ENCODE results near the gene EIF2AK3. TPM values are rescaled to one million over a fixed set of nuclear protein-coding genes. Genes with fewer than 3 reads are reported as not detected.

EIF2AK3 gene
- total and polyA plus RNA-seq, 2 of the 4 experiments (the other 2 are of a cell fraction): 7.9 to 22.8 TPM

DNA sequence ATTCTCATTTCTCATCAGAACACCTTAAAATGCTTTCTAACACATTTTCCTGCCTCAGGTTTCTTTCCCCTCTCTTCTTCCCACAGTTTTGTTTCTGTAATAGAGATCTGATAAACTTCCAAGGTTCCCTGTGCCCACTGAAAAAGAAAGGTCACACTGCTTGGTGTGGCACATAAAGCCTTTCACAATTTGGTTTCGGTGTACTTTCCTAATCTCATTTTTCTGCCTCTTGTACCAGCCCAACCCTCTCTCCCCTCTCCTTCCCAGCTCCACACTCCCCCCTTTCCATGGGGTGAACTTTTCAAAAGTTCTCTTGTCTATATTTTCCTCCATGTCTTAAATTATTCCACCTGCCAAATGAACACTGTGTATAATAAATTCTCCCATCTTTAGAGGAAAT is 7.2 kb downstream of the EIF2AK3 start:
- POLR2A ChIA-PET (ENCODE audit: unreplicated experiment): no interaction called here

More for the DNA sequence above, 7.2 kb downstream of the EIF2AK3 start:
- Histone ChIP-seq H3K27me3 (ENCODE audit: control insufficient read depth, insufficient read depth, low read length) (no peaks in the 10 kb centered on the region), H3K18ac (ENCODE audit: low read depth, low read length) (no peak overlapping the region), H2BK120ac (ENCODE audit: low read depth, low read length) (no peak overlapping the region), H2BK15ac (ENCODE audit: low read depth, low read length) (no peak overlapping the region), H3K56ac (ENCODE audit: extremely low read depth, insufficient read depth, low read length) (no peak overlapping the region), H3K9me3 (ENCODE audit: control insufficient read depth, insufficient read depth, low read length) (no peaks in the 10 kb centered on the region), H4K5ac (ENCODE audit: low read depth, low read length) (no peak overlapping the region), H2AK9ac (replicated peaks; ENCODE audit: low read depth, low read length, poor library complexity) (no peak overlapping the region), H3K4me2 (ENCODE audit: low read depth, low read length) (no peak overlapping the region), H3K4me3 (ENCODE audit: insufficient read depth, low read depth, low read length) (no peak overlapping the region), H3K79me1 (ENCODE audit: low read depth in 1 of 2, low read length in 2 of 2) (peaks cover 30 to 69% of the 10 kb centered on the region in 2 experiments), H2AFZ (replicated peaks; ENCODE audit: low read length, poor library complexity) (no peak overlapping the region), H3K4me1 (ENCODE audit: control insufficient read depth, insufficient read depth, low read length) (peaks cover 3% of the 10 kb centered on the region; the same call in 1 of the 2 replicates), H3K9me1 (ENCODE audit: insufficient read depth, low read length) (peaks cover 6% of the 10 kb centered on the region), H3K36me3 (ENCODE audit: control insufficient read depth, insufficient read depth, low read length) (no peaks in the 10 kb centered on the region), H2BK5ac (ENCODE audit: low read depth, low read length, poor library complexity, severe bottlenecking) (no peak overlapping the region), H3K9ac (ENCODE audit: low read depth, low read length) (no peak overlapping the region), H4K20me1 (ENCODE audit: insufficient read depth, low read length) (peaks cover 49% of the 10 kb centered on the region), H2BK20ac (ENCODE audit: low read depth, low read length) (no peak overlapping the region), H2AK5ac (ENCODE audit: low read depth, low read length) (no peak overlapping the region), H3K14ac (replicated peaks; ENCODE audit: low read depth, low read length) (no peak overlapping the region), H3K4ac (ENCODE audit: low read depth, low read length) (no peak overlapping the region), H3K23ac (ENCODE audit: low read depth, low read length) (no peak overlapping the region), H4K91ac (ENCODE audit: insufficient read depth, low read depth, low read length) (no peak overlapping the region), H3K27ac (ENCODE audit: insufficient read depth, low read length) (no peak overlapping the region), H4K8ac (ENCODE audit: low read depth in 2 of 2, low read length in 2 of 2) (no peak overlapping the region)
- DNase-seq: no peak
- WGBS, 2 experiments (ENCODE audit: extremely low coverage in 2 of 2, insufficient read length in 1 of 2): 83% methylated on average over 1 of the region's 1 CpG; no CpG with 5 or more reads in 1 of the 2 experiments
- in situ Hi-C loops (cut with MboI; ENCODE audit: low sequenced_read_pairs) (no loop called here), intact Hi-C loops (cut with micrococcal nuclease) (loop anchor here (10.0 kb wide), 1 partner anchor 55 kb away; no protein-coding TSS in a partner anchor), dilution Hi-C loops (cut with HindIII; ENCODE audit: low sequenced_read_pairs, unreplicated experiment) (no loop called here)
- CTCF ChIA-PET: interaction anchor here (0.7 kb wide), 1 partner anchor 51 kb away, joined by 3 read pairs; no protein-coding TSS in a partner anchor
- no peak for TF ChIP-seq BHLHE40 (IDR thresholded peaks at IDR 0.05; ENCODE audit: low read depth, low read length)
- no peak for TF ChIP-seq NFE2L2 (IDR thresholded peaks at IDR 0.05; ENCODE audit: low read depth, low read length)
- TF ChIP-seq, protein P1, sequence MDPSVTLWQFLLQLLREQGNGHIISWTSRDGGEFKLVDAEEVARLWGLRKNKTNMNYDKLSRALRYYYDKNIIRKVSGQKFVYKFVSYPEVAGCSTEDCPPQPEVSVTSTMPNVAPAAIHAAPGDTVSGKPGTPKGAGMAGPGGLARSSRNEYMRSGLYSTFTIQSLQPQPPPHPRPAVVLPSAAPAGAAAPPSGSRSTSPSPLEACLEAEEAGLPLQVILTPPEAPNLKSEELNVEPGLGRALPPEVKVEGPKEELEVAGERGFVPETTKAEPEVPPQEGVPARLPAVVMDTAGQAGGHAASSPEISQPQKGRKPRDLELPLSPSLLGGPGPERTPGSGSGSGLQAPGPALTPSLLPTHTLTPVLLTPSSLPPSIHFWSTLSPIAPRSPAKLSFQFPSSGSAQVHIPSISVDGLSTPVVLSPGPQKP (IDR thresholded peaks at IDR 0.05; ENCODE audit: borderline replicate concordance, low read depth, low read length): no peak
- no peak for TF ChIP-seq MAFK (IDR thresholded peaks at IDR 0.05; ENCODE audit: low read depth, low read length)
- TF ChIP-seq SMC3 (IDR thresholded peaks at IDR 0.05; ENCODE audit: low read depth, low read length): no peak
- no peak for TF ChIP-seq RAD21 (IDR thresholded peaks at IDR 0.05; ENCODE audit: low read length)
- no peak for TF ChIP-seq RCOR1 (IDR thresholded peaks at IDR 0.05; ENCODE audit: insufficient replicate concordance, low read length)
- no peak for TF ChIP-seq CHD1 (IDR thresholded peaks at IDR 0.05; ENCODE audit: low read depth, low read length)
- TF ChIP-seq, protein P2, sequence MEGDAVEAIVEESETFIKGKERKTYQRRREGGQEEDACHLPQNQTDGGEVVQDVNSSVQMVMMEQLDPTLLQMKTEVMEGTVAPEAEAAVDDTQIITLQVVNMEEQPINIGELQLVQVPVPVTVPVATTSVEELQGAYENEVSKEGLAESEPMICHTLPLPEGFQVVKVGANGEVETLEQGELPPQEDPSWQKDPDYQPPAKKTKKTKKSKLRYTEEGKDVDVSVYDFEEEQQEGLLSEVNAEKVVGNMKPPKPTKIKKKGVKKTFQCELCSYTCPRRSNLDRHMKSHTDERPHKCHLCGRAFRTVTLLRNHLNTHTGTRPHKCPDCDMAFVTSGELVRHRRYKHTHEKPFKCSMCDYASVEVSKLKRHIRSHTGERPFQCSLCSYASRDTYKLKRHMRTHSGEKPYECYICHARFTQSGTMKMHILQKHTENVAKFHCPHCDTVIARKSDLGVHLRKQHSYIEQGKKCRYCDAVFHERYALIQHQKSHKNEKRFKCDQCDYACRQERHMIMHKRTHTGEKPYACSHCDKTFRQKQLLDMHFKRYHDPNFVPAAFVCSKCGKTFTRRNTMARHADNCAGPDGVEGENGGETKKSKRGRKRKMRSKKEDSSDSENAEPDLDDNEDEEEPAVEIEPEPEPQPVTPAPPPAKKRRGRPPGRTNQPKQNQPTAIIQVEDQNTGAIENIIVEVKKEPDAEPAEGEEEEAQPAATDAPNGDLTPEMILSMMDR (conservative IDR thresholded peaks at IDR 0.05; ENCODE audit: low read depth, low read length): no peak
- TF ChIP-seq FOS (IDR thresholded peaks at IDR 0.05; ENCODE audit: low read depth, low read length): no peak
- TF ChIP-seq CEBPB (IDR thresholded peaks at IDR 0.05; ENCODE audit: low read depth, low read length): no peak
- no peak for TF ChIP-seq POLR2A (IDR thresholded peaks at IDR 0.05; ENCODE audit: low read depth, low read length)
- no peak for TF ChIP-seq MXI1 (IDR thresholded peaks at IDR 0.05; ENCODE audit: borderline replicate concordance, low read depth, low read length)
- no peak for TF ChIP-seq MAZ (IDR thresholded peaks at IDR 0.05; ENCODE audit: borderline replicate concordance, low read depth, low read length)
- TF ChIP-seq, protein P3, sequence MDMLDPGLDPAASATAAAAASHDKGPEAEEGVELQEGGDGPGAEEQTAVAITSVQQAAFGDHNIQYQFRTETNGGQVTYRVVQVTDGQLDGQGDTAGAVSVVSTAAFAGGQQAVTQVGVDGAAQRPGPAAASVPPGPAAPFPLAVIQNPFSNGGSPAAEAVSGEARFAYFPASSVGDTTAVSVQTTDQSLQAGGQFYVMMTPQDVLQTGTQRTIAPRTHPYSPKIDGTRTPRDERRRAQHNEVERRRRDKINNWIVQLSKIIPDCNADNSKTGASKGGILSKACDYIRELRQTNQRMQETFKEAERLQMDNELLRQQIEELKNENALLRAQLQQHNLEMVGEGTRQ (IDR thresholded peaks at IDR 0.05; ENCODE audit: low read depth, low read length): no peak
- no peak for TF ChIP-seq RFX5 (IDR thresholded peaks at IDR 0.05; ENCODE audit: low read depth, low read length)
- no peak for ATAC-seq (ENCODE audit: low read depth)
- no TSS peak for BruUV-seq (replicated peaks)
